Stimulated activated CD8-positive, alpha-beta memory T cell treated with anti-CD3 and anti-CD28 coated beads, Interleukin-2, amount 100 ng/mL, for 48 hours (primary cell): ENCODE data around the gene YIPF7.

Experiments used
- DNase-seq, 2 donors: peaks; one replicate each; pipeline ENCODE4 v3.0.0-alpha.2; 2020; ENCODE audit warnings: low read depth in 2 of 2

YIPF7 gene

DNA sequence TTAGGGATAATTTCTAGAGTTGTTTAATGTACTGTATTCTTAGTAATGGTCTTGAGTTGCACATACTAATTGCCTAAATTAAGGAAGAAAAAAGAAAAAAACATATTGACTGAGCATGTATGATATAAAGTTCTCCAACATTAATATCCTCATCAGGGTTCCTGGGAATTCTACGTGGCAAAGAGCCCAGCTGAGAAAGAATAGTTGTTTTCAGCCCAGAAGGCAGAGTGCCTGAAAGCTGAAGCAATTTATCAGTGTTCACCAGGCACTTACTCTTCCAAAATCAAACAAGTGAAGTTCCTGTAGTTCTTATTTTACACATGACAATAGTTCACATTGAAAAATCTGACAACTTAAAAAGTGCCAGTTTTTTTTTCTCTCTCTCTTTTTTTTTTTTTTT lies 27.7 kb downstream of the YIPF7 start:
- no peak for DNase-seq

DNA sequence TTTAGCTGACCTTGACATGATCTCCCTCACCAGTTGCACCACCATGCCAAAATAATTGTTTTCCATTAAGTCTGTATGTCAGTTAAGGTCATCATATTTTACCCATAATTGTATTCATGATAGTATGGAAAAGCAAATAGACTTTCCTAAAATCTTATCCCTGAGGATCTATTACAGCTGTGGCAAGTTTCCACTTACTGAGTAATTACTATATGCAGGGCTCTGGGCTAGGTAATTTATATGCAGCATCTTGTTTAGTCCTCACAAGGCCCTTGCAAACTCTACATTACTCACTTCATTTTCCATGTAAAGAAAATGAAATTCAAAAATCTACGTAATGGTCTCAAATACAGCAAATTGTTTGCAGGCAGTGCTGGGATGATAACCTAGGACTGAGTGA lies 34.8 kb downstream of the YIPF7 start:
- no peak for DNase-seq

DNA sequence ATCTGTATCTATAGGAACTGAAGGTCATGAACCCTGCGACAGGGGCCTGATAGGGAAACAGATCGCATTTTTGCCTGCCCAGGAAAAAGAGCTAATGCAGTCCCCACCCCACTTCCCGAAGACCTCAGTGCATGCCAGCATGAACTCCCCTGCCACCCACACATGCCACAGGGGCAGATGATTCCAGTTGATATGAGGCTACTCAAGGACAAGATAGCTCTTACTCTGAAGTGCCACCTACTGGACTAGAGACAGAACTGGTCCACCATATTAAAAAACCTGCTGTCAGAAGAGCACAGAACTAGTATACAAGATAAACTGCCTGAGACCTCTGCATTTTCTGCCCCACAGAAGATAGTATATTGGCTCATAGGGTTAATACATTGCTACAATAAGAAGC lies 68.0 kb downstream of the YIPF7 start:
- DNase-seq, result no peak

DNA sequence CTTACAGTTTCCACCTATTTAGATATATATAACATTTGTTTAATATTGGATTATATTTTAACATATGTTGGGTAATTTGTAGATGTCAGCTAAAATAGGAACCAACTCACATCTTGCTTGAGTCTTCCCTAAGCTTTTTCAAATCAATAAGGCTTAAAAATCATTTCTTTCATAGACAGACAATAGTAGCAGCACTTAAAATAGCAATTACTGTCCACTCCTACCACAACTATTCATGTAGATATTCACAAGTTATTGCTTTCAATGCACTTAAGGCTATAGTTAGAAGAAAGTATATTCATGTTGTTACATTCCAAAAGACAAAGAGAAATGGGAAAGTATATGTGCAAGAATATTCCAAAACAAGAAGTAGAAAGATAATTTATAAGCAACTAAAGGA lies 71.2 kb downstream of the YIPF7 start:
- DNase-seq, result no peak

DNA sequence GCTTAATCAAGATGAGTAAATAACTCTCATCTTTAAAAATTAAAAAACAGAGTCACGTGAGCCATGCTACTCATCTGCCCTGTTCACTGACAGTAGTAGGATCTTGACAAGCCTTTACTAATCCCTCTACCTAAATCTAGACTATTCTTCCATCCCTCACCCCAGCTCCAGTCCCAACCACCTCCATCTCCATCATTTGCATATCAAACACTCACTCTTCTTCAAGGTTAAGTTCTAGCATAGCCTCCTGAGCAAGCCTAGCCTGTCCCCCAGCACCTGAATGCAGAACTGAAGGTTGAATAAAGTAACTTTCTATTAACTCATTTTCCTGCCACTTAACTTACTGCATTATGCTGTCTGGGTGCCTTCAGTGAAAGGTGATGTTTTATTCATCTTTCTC lies 72.5 kb downstream of the YIPF7 start:
- no peak for DNase-seq
